Measurements from ENCODE around the gene RAB40C.
A peak's percentile ranks its signal among the peaks of the same experiment; 100 is the strongest.

RAB40C gene

GRCh38 chr16:667780-668518 is 78.1 kb downstream of the RAB40C start, which contains the start of gene RHOT2:
Gene RHOT2, plus strand, starts transcription at chr16:668132. Its CDS starts 68 bp downstream, at chr16:668200.
- DNase-seq (ENCODE audit: low read depth in 1 of 2, low spot score in 1 of 2) = peak in 1 of 2 experiments; percentile 90
- no peaks in the 10 kb centered on the region for H3K27me3 ChIP-seq (ENCODE audit: insufficient read depth, poor library complexity, severe bottlenecking)
- H3K27ac ChIP-seq (replicated peaks) = peak within 1 kb of the TSS; percentile 76
- peak within 1 kb of the TSS; percentile 97 for H3K4me3 ChIP-seq (replicated peaks; ENCODE audit: insufficient read depth, low read length)
- TF ChIP-seq, protein P1, sequence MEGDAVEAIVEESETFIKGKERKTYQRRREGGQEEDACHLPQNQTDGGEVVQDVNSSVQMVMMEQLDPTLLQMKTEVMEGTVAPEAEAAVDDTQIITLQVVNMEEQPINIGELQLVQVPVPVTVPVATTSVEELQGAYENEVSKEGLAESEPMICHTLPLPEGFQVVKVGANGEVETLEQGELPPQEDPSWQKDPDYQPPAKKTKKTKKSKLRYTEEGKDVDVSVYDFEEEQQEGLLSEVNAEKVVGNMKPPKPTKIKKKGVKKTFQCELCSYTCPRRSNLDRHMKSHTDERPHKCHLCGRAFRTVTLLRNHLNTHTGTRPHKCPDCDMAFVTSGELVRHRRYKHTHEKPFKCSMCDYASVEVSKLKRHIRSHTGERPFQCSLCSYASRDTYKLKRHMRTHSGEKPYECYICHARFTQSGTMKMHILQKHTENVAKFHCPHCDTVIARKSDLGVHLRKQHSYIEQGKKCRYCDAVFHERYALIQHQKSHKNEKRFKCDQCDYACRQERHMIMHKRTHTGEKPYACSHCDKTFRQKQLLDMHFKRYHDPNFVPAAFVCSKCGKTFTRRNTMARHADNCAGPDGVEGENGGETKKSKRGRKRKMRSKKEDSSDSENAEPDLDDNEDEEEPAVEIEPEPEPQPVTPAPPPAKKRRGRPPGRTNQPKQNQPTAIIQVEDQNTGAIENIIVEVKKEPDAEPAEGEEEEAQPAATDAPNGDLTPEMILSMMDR (IDR thresholded peaks at IDR 0.05; ENCODE audit: insufficient read depth, low read length) = peak; percentile 75
- peak; percentile 46; the same call in 1 of the 2 replicates for TF ChIP-seq SPI1 (IDR thresholded peaks at IDR 0.05; ENCODE audit: borderline replicate concordance, low read depth)
- TF ChIP-seq POLR2AphosphoS5 (IDR thresholded peaks at IDR 0.05; ENCODE audit: low read depth) = peak; percentile 56
- TF ChIP-seq, protein P2, sequence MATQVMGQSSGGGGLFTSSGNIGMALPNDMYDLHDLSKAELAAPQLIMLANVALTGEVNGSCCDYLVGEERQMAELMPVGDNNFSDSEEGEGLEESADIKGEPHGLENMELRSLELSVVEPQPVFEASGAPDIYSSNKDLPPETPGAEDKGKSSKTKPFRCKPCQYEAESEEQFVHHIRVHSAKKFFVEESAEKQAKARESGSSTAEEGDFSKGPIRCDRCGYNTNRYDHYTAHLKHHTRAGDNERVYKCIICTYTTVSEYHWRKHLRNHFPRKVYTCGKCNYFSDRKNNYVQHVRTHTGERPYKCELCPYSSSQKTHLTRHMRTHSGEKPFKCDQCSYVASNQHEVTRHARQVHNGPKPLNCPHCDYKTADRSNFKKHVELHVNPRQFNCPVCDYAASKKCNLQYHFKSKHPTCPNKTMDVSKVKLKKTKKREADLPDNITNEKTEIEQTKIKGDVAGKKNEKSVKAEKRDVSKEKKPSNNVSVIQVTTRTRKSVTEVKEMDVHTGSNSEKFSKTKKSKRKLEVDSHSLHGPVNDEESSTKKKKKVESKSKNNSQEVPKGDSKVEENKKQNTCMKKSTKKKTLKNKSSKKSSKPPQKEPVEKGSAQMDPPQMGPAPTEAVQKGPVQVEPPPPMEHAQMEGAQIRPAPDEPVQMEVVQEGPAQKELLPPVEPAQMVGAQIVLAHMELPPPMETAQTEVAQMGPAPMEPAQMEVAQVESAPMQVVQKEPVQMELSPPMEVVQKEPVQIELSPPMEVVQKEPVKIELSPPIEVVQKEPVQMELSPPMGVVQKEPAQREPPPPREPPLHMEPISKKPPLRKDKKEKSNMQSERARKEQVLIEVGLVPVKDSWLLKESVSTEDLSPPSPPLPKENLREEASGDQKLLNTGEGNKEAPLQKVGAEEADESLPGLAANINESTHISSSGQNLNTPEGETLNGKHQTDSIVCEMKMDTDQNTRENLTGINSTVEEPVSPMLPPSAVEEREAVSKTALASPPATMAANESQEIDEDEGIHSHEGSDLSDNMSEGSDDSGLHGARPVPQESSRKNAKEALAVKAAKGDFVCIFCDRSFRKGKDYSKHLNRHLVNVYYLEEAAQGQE (IDR thresholded peaks at IDR 0.05; ENCODE audit: insufficient replicate concordance, low read depth) = peak; percentile 44
- peak; percentile 95 for TF ChIP-seq GABPA (IDR thresholded peaks at IDR 0.05; ENCODE audit: low read depth)

DNA sequence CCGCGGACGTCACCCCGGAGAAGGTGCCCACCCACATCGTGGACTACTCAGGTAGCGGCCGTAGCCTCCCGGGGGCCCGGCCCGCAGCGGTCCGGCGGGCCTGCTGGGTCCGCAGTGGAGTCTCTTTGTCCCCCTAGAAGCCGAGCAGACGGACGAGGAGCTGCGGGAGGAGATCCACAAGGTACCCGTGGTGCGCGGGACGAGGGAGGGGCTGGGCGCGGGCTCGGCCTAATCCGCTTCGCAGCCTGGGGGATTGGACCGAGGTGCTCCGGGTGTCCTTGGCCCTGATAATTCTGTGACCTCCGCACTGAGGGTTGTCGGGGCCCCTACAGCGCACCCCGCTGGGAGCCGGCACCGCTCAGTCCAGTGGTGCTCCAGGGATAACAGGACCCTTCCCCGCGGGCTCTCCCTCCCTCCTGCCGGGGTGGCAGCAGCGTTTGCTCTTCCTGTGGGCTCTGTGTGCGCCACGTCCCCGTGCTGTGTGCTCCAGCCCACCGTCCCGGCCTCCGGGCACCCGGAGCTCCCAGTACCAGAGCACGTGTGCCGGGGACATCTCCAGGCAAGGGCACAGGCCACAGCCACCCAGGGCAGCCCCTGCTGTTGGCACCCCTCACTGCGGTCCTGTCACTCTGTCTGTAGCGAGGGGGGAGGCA is 78.8 kb downstream of the RAB40C start:
- Histone ChIP-seq H3K27me3 (ENCODE audit: insufficient read depth, poor library complexity, severe bottlenecking) (no peaks in the 10 kb centered on the region), H3K4me3 (replicated peaks; ENCODE audit: insufficient read depth, low read length) (peak overlapping the region; percentile 97), H3K27ac (replicated peaks) (peak overlapping the region; percentile 76)
- DNase-seq (ENCODE audit: low read depth in 1 of 2, low spot score in 1 of 2) = no peak
- no peak for TF ChIP-seq SPI1 (IDR thresholded peaks at IDR 0.05; ENCODE audit: borderline replicate concordance, low read depth)
- no peak for TF ChIP-seq GABPA (IDR thresholded peaks at IDR 0.05; ENCODE audit: low read depth)
- no peak for TF ChIP-seq POLR2AphosphoS5 (IDR thresholded peaks at IDR 0.05; ENCODE audit: low read depth)

DNA sequence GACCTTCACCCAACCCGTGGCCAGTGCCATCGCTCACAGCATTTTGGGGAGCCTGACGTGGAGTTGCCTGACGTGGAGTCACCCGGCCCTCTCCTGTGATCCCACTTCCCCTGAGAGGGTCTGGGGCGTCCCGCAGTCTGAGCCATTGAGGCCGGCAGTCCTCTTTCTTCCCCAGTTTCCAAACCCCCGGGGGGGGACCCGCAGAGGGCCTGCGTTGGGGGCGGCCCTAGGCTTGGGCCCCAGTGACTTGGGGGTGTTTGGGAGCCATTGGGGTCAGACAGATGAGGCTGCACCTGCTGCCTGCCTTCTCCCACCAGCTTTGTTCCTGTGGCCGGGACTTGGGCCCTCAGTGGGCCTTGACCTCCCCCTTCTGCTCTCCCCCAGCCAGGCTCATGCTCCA is 79.8 kb downstream of the RAB40C start:
- Histone ChIP-seq H3K27me3 (ENCODE audit: insufficient read depth, poor library complexity, severe bottlenecking) (no peaks in the 10 kb centered on the region), H3K4me3 (replicated peaks; ENCODE audit: insufficient read depth, low read length) (no peak overlapping the region; the same call in 1 of the 2 replicates), H3K27ac (replicated peaks) (no peak overlapping the region)
- TF ChIP-seq, protein P2 (IDR thresholded peaks at IDR 0.05; ENCODE audit: insufficient replicate concordance, low read depth) = no peak
- TF ChIP-seq GABPA (IDR thresholded peaks at IDR 0.05; ENCODE audit: low read depth) (no peak), POLR2AphosphoS5 (IDR thresholded peaks at IDR 0.05; ENCODE audit: low read depth) (no peak), SPI1 (IDR thresholded peaks at IDR 0.05; ENCODE audit: borderline replicate concordance, low read depth) (no peak)
- TF ChIP-seq, protein P1 (IDR thresholded peaks at IDR 0.05; ENCODE audit: insufficient read depth, low read length) = no peak
- no peak for DNase-seq (ENCODE audit: low read depth in 1 of 2, low spot score in 1 of 2)

Measured in HL-60 (cell line).